Immature natural killer cell (primary cell): Measurements from ENCODE around the gene CAMK2A. TPM values are rescaled to one million over a fixed set of nuclear protein-coding genes. Genes with fewer than 3 reads are reported as not detected.

ENCODE experiments used
- DNase-seq, 3 donors: peaks; one replicate each; pipeline ENCODE4 v3.0.0; 2022; ENCODE audit warnings: mixed read lengths in 1 of 3
- H3K27ac Mint-ChIP-seq, 6 donors: one replicate each; pipeline ENCODE4 v1.8.0; 2020; ENCODE audit warnings: mixed read lengths in 6 of 6, mild to moderate bottlenecking in 5 of 6, inconsistent platforms in 4 of 6, moderate library complexity in 3 of 6
- H3K27me3 Mint-ChIP-seq, 3 donors: one replicate each; pipeline ENCODE4 v1.8.0; 2020 to 2021; ENCODE audit warnings: low read depth in 3 of 3, mild to moderate bottlenecking in 3 of 3, mixed read lengths in 3 of 3, moderate library complexity in 3 of 3, inconsistent platforms in 1 of 3
- H3K36me3 Mint-ChIP-seq, 3 donors: one replicate each; pipeline ENCODE4 v1.8.0; 2020; ENCODE audit warnings: mixed read lengths in 3 of 3, inconsistent platforms in 2 of 3, mild to moderate bottlenecking in 2 of 3
- H3K4me1 Mint-ChIP-seq, 2 donors: one replicate each; pipeline ENCODE4 v1.8.0; 2020; ENCODE audit warnings: inconsistent platforms in 2 of 2, mild to moderate bottlenecking in 2 of 2, mixed read lengths in 2 of 2, moderate library complexity in 1 of 2
- H3K4me3 Mint-ChIP-seq, 5 donors: one replicate each; pipeline ENCODE4 v1.8.0; 2020; ENCODE audit warnings: mild to moderate bottlenecking in 5 of 5, mixed read lengths in 5 of 5, inconsistent platforms in 3 of 5, moderate library complexity in 3 of 5
- H3K9me3 Mint-ChIP-seq, 6 donors: one replicate each; pipeline ENCODE4 v1.8.0; 2020; ENCODE audit warnings: mild to moderate bottlenecking in 6 of 6, mixed read lengths in 6 of 6, inconsistent platforms in 4 of 6, moderate library complexity in 3 of 6
- polyA plus RNA-seq, 3 donors: library from polyadenylated mRNA; unstranded; fragments of 300-500 nt; fragmentation: Illumina TruSeq; gene quantifications; one replicate each; pipeline ENCODE4 v1.2.3, GENCODE V29; 2021

Gene CAMK2A
- polyA plus RNA-seq, 3 donors from 2014 or later = not detected

GRCh38 chr5:150202501-150202900, 87.1 kb downstream of the CAMK2A start:
- H3K4me3 Mint-ChIP-seq = no peak overlapping the region
- H3K36me3 Mint-ChIP-seq = peaks cover 0 to 4% (median 0%) of the 10 kb centered on the region in 3 donors
- no peak overlapping the region for H3K27ac Mint-ChIP-seq
- H3K9me3 Mint-ChIP-seq = no peaks in the 10 kb centered on the region
- peaks cover 2 to 16% (median 4%) of the 10 kb centered on the region in 3 donors for H3K27me3 Mint-ChIP-seq
- no peak for DNase-seq
- peaks cover 0 to 2% of the 10 kb centered on the region in 2 donors for H3K4me1 Mint-ChIP-seq

DNA sequence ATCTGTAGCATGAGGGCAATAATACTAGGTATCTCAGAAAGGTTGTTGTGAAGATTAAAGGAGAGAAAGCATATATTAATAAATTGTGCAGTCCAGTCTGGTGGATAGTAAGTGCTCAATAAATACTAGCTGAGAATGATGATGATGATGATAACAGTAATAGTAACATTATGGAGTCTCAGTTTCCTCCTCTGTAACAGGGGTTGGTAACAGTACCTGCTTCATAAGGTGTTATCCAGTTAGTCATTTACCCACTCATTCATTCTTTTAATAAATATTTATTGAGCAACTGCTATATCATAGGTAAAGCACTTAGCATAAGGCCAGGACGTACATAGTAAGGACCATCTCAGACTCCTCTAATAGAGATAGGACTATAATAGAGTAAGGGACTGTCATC, 92.1 kb downstream of the CAMK2A start:
- no peak for DNase-seq
- Mint-ChIP-seq H3K36me3 (peaks cover 0 to 4% (median 0%) of the 10 kb centered on the region in 3 donors), H3K27me3 (peaks cover 4 to 17% (median 7%) of the 10 kb centered on the region in 3 donors), H3K9me3 (no peaks in the 10 kb centered on the region), H3K27ac (no peak overlapping the region), H3K4me3 (no peak overlapping the region), H3K4me1 (no peaks in the 10 kb centered on the region)

GRCh38 chr5:150196986-150197385, 92.6 kb downstream of the CAMK2A start:
- no peak overlapping the region for H3K27ac Mint-ChIP-seq
- peaks cover 2 to 17% (median 7%) of the 10 kb centered on the region in 3 donors for H3K27me3 Mint-ChIP-seq

GRCh38 chr5:150196514-150196913, 93.1 kb downstream of the CAMK2A start:
- peaks cover 2 to 20% (median 9%) of the 10 kb centered on the region in 3 donors for H3K27me3 Mint-ChIP-seq
- H3K4me1 Mint-ChIP-seq = no peaks in the 10 kb centered on the region

More at GRCh38 chr5:150196986-150197385, 92.6 kb downstream of the CAMK2A start:
- H3K4me3 Mint-ChIP-seq = no peak overlapping the region
- no peaks in the 10 kb centered on the region for H3K4me1 Mint-ChIP-seq
- no peaks in the 10 kb centered on the region for H3K9me3 Mint-ChIP-seq
- peaks cover 0 to 4% (median 0%) of the 10 kb centered on the region in 3 donors for H3K36me3 Mint-ChIP-seq
- DNase-seq = no peak

GRCh38 chr5:150195736-150196485, 93.7 kb downstream of the CAMK2A start:
- Mint-ChIP-seq H3K27me3 (peaks cover 6 to 22% (median 11%) of the 10 kb centered on the region in 3 donors), H3K36me3 (peaks cover 0 to 4% (median 0%) of the 10 kb centered on the region in 3 donors), H3K4me1 (no peaks in the 10 kb centered on the region), H3K9me3 (no peaks in the 10 kb centered on the region), H3K4me3 (no peak overlapping the region), H3K27ac (no peak overlapping the region)
- DNase-seq = no peak

More at GRCh38 chr5:150196514-150196913, 93.1 kb downstream of the CAMK2A start:
- no peak overlapping the region for H3K4me3 Mint-ChIP-seq
- H3K36me3 Mint-ChIP-seq = peaks cover 0 to 4% (median 0%) of the 10 kb centered on the region in 3 donors
- no peak overlapping the region for H3K27ac Mint-ChIP-seq
- no peak for DNase-seq
- no peaks in the 10 kb centered on the region for H3K9me3 Mint-ChIP-seq

DNA sequence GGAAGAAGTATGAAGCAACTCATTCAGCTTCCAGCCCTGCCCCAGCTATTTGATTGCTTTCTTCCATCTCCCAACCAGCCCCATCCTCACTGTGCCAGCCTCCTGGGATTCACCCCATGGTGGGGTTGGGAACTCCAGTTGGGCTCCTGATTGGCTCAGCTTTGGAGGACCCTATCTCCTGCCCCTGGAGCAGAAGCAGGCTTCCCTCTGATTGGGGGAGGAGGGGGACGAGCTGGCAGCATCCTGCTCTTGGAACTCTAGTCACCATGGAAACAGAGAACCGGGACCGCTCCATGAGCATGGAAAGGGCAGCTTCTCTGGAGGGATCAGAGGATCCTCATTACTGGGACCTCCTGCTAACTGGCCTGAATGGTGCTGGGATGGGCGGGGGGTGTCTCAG, 97.1 kb downstream of the CAMK2A start:
- Mint-ChIP-seq H3K4me1 (no peaks in the 10 kb centered on the region), H3K27ac (no peak overlapping the region), H3K36me3 (no peaks in the 10 kb centered on the region), H3K4me3 (no peak overlapping the region), H3K9me3 (no peaks in the 10 kb centered on the region), H3K27me3 (peaks cover 7 to 17% (median 14%) of the 10 kb centered on the region in 3 donors)
- no peak for DNase-seq

DNA sequence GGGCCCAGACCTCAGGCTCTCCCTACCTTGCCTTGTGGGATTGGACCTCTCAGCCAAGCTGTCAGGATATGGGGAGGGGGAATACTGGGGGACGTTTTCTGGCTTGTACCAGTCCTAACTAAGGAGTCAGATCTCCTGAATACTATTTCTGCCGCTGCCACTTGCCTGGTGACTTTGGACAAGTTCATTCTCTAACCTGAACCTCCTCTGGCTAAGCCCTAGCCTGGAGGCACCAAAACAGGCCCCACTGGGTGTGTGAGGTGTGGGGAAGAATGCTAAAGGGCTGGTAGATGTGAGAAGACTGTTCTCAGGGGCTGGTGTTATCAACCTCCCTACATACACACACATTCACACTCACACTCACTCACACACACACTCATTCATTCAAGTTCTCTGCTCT, 98.6 kb downstream of the CAMK2A start:
- peaks cover 7 to 17% (median 17%) of the 10 kb centered on the region in 3 donors for H3K27me3 Mint-ChIP-seq
- H3K9me3 Mint-ChIP-seq = no peaks in the 10 kb centered on the region
- no peak for DNase-seq
- H3K27ac Mint-ChIP-seq = no peak overlapping the region
- no peaks in the 10 kb centered on the region for H3K36me3 Mint-ChIP-seq
- no peaks in the 10 kb centered on the region for H3K4me1 Mint-ChIP-seq
- H3K4me3 Mint-ChIP-seq = no peak overlapping the region

DNA sequence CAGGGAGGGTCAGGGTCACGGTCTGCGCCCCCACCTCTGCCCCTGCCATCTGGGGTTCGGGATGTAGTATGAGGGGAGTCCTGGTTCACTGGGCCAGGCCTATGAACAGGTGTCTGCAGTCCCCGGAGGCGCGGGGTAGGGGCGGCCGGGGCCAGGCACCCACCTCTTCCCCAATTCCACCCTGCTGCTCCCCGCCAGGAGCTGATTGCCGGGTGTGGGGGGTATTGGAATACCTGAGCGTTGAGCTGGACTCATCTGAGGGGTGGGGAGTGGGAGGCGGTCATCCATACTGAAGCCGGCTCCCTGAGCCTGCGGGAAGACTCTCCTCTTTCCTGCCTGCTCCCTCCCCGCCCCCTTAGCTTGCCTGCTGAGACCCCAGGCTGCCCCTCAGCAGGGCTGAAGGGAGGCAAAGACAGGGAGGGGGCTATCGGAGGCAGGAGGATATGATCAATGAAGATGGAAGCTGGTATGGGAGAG, 99.0 kb downstream of the CAMK2A start:
- no peak overlapping the region for H3K27ac Mint-ChIP-seq
- no peak for DNase-seq
- H3K27me3 Mint-ChIP-seq = peaks cover 6 to 17% (median 17%) of the 10 kb centered on the region in 3 donors
- no peak overlapping the region for H3K4me3 Mint-ChIP-seq
- H3K9me3 Mint-ChIP-seq = no peaks in the 10 kb centered on the region
- H3K4me1 Mint-ChIP-seq = no peaks in the 10 kb centered on the region
- no peaks in the 10 kb centered on the region for H3K36me3 Mint-ChIP-seq

GRCh38 chr5:150189728-150190502, 99.7 kb downstream of the CAMK2A start, which contains the start of gene SLC6A7:
SLC6A7 (plus strand) TSS chr5:150190062; CDS start chr5:150190328, 266 bp downstream.
- no peak within 1 kb of the TSS for H3K27ac Mint-ChIP-seq
- peaks cover 6 to 17% (median 16%) of the 10 kb centered on the region in 3 donors for H3K27me3 Mint-ChIP-seq
- H3K4me3 Mint-ChIP-seq = no peak within 1 kb of the TSS
- H3K36me3 Mint-ChIP-seq = no peaks in the 10 kb centered on the region
- H3K4me1 Mint-ChIP-seq = no peaks in the 10 kb centered on the region
- DNase-seq = no peak
- H3K9me3 Mint-ChIP-seq = no peaks in the 10 kb centered on the region

- Mint-ChIP-seq H3K9me3 (no peaks in the 10 kb centered on the region), H3K36me3 (no peaks in the 10 kb centered on the region), H3K4me3 (no peak overlapping the region), H3K27ac (no peak overlapping the region), H3K27me3 (peaks cover 6 to 18% (median 17%) of the 10 kb centered on the region in 3 donors), H3K4me1 (no peaks in the 10 kb centered on the region)
- DNase-seq = no peak
These were observed 100.2 kb downstream of the CAMK2A start for GRCh38 chr5:150189326-150189725.

- Mint-ChIP-seq H3K4me1 (no peaks in the 10 kb centered on the region), H3K27ac (no peak overlapping the region), H3K36me3 (no peaks in the 10 kb centered on the region), H3K9me3 (no peaks in the 10 kb centered on the region), H3K4me3 (no peak overlapping the region), H3K27me3 (peaks cover 6 to 18% (median 14%) of the 10 kb centered on the region in 3 donors)
- DNase-seq = no peak
These were observed 101.3 kb downstream of the CAMK2A start for GRCh38 chr5:150188146-150188842.

GRCh38 chr5:150186897-150187296, 102.7 kb downstream of the CAMK2A start:
- Mint-ChIP-seq H3K9me3 (no peaks in the 10 kb centered on the region), H3K27ac (no peak overlapping the region), H3K36me3 (no peaks in the 10 kb centered on the region), H3K4me3 (no peak overlapping the region), H3K4me1 (no peaks in the 10 kb centered on the region), H3K27me3 (peaks cover 6 to 20% (median 13%) of the 10 kb centered on the region in 3 donors)
- DNase-seq = no peak

- H3K9me3 Mint-ChIP-seq = no peaks in the 10 kb centered on the region
- no peaks in the 10 kb centered on the region for H3K36me3 Mint-ChIP-seq
- no peak for DNase-seq
- H3K27ac Mint-ChIP-seq = no peak overlapping the region
- no peaks in the 10 kb centered on the region for H3K4me1 Mint-ChIP-seq
- H3K4me3 Mint-ChIP-seq = no peak overlapping the region
- H3K27me3 Mint-ChIP-seq = peaks cover 4 to 15% (median 7%) of the 10 kb centered on the region in 3 donors
These were observed 103.4 kb downstream of the CAMK2A start for GRCh38 chr5:150186137-150186536.
